K562 (cell line): ENCODE measurements around the gene PTH2. TPM values are rescaled to one million over a fixed set of nuclear protein-coding genes. Genes with fewer than 3 reads are reported as not detected.

ENCODE experiments used
- ATAC-seq: fragments of 200-7000 bp; cut with Tn5 transposase; 3 replicates; pipeline ENCODE4 v1.9.1; 2020; ENCODE audit warnings: moderate library complexity
- Bru-seq: library from RNA; stranded (reverse); fragments of 400-500 nt; gene quantifications from one replicate; lab custom pipeline; 2021; lab: Mats Ljungman, UMichigan
- BruChase-seq, 2 experiments: library from RNA; stranded (reverse); fragments of 400-500 nt; gene quantifications; one replicate each; lab custom pipeline; 2021; lab: Mats Ljungman, UMichigan
- BruUV-seq: library from RNA; stranded (reverse); fragments of 400-500 nt; replicated peaks from 2 replicates; lab custom pipeline; 2021; lab: Mats Ljungman, UMichigan
- CTCF ChIA-PET: fragments of 300-600 bp; formaldehyde crosslinking; extraction: SDS; loops from one replicate; lab custom pipeline; 2021; ENCODE audit warnings: low intra/inter-chr PET ratio; lab: Yijun Ruan, JAX
- POLR2A ChIA-PET: fragments of 300-600, 350-650 bp; sonication (Branson Sonifier 250); formaldehyde crosslinking; extraction: SDS; loops from one replicate; lab custom pipeline; 2021; ENCODE audit warnings: antibody characterized with exemption, inconsistent platforms; lab: Yijun Ruan, JAX
- DNase-seq, 4 experiments: peaks; one replicate each; pipeline versions ENCODE4 v3.0.0 to v3.0.0-alpha.2; 2011 to 2018; ENCODE audit warnings: low spot score in 3 of 4, mixed read lengths in 3 of 4; ENCODE audit errors: extremely low read depth in 1 of 4
- FAIRE-seq: peaks from 2 replicates; lab custom pipeline; 2011; peaks lifted over from hg19 to GRCh38; lab: Jason Lieb, UNC
- H2AFZ ChIP-seq: 2 replicates; pipeline ENCODE4 v1.6.0; 2011; ENCODE audit warnings: low read depth, low read length, control low read depth, inconsistent platforms
- H3K27ac ChIP-seq: fragments of 200-600 bp; 3 replicates; pipeline ENCODE4 v1.8.0; 2011; ENCODE audit warnings: low read depth, mild to moderate bottlenecking, control low read depth, inconsistent platforms, low read length, moderate library complexity, mixed read lengths; ENCODE audit errors: extremely low read depth
- H3K27me3 ChIP-seq, 2 experiments: fragments of 300-600 bp in 1 of 2; 2 replicates in 1 of 2; 3 replicates in 1 of 2; pipeline versions ENCODE4 v1.6.0 to v1.8.0; 2011; ENCODE audit warnings: inconsistent platforms in 2 of 2, low read length in 2 of 2, mild to moderate bottlenecking in 1 of 2, mixed read lengths in 1 of 2, moderate library complexity in 1 of 2; ENCODE audit not compliant: control insufficient read depth in 2 of 2, insufficient read depth in 2 of 2
- H3K36me3 ChIP-seq: fragments of 300-600 bp; 3 replicates; pipeline ENCODE4 v1.8.0; 2011; ENCODE audit warnings: mild to moderate bottlenecking, low read length, inconsistent platforms; ENCODE audit not compliant: control insufficient read depth, insufficient read depth
- H3K4me1 ChIP-seq, 2 experiments: fragments of 200-600 bp in 1 of 2; replicated peaks in 1 of 2; 2 replicates in 1 of 2; 3 replicates in 1 of 2; pipeline versions ENCODE4 v1.5.1 to v1.8.0; 2011; ENCODE audit warnings: inconsistent platforms in 2 of 2, low read length in 2 of 2, mild to moderate bottlenecking in 1 of 2, mixed read lengths in 1 of 2, moderate library complexity in 1 of 2; ENCODE audit not compliant: control insufficient read depth in 2 of 2, insufficient read depth in 2 of 2
- H3K4me2 ChIP-seq: 2 replicates; pipeline ENCODE4 v1.6.1; 2011; ENCODE audit warnings: low read length, control low read depth, inconsistent platforms, mixed read lengths; ENCODE audit not compliant: insufficient read depth
- H3K4me3 ChIP-seq: fragments of 200-600 bp; sonication (generic), shearing (Covaris generic); 2 replicates; pipeline ENCODE4 v1.5.1; 2016; ENCODE audit warnings: control low read depth, inconsistent platforms
- H3K79me2 ChIP-seq: fragments of 200-600 bp; 3 replicates; pipeline ENCODE4 v1.8.0; 2011; ENCODE audit warnings: low read length, inconsistent platforms; ENCODE audit not compliant: control insufficient read depth, insufficient read depth
- H3K9ac ChIP-seq, 2 experiments: 2 replicates each; pipeline versions ENCODE4 v1.6.0 to v1.6.1; 2011; ENCODE audit warnings: low read depth in 2 of 2, low read length in 2 of 2, control low read depth in 1 of 2, inconsistent platforms in 1 of 2, mild to moderate bottlenecking in 1 of 2, mixed read lengths in 1 of 2; ENCODE audit not compliant: insufficient read depth in 1 of 2
- H3K9me1 ChIP-seq: one replicate; pipeline ENCODE4 v1.6.0; 2011; ENCODE audit warnings: inconsistent platforms, mild to moderate bottlenecking, low read length, moderate library complexity; ENCODE audit not compliant: control insufficient read depth, insufficient read depth
- H3K9me3 ChIP-seq: replicated peaks from 2 replicates; pipeline ENCODE4 v1.5.1; 2011; ENCODE audit warnings: low read depth, low read length, inconsistent platforms; ENCODE audit not compliant: control insufficient read depth, insufficient read depth
- H4K20me1 ChIP-seq: replicated peaks from 2 replicates; pipeline ENCODE4 v1.6.1; 2011; ENCODE audit warnings: low read length, inconsistent platforms, mixed read lengths; ENCODE audit not compliant: control insufficient read depth, insufficient read depth
- CBX2 ChIP-seq: fragments of 200-600 bp; sonication (generic); IDR thresholded peaks from one replicate; pipeline ENCODE4 v1.6.1; 2012; ENCODE audit warnings: mild to moderate bottlenecking, low read length, inconsistent platforms; ENCODE audit not compliant: insufficient read depth, poor library complexity, severe bottlenecking
- HDAC1 ChIP-seq, 2 experiments: fragments of 450-650 bp; IDR thresholded peaks; 2 replicates each; pipeline ENCODE4 v1.6.1; 2016 to 2017; ENCODE audit warnings: inconsistent platforms in 1 of 2, mild to moderate bottlenecking in 1 of 2, moderate library complexity in 1 of 2
- MAZ ChIP-seq, 2 experiments: fragments of 450-650 bp in 1 of 2; sonication (generic) in 1 of 2; formaldehyde crosslinking; IDR thresholded peaks in 1 of 2; conservative IDR thresholded peaks in 1 of 2; 2 replicates each; pipeline versions ENCODE4 v1.4.0 to v1.5.0; 2020; ENCODE audit warnings: mild to moderate bottlenecking in 1 of 2, missing genetic modification reagents in 1 of 2
- MXI1 ChIP-seq: IDR thresholded peaks from 2 replicates; pipeline ENCODE4 v1.6.1; 2011; ENCODE audit warnings: low read depth, mild to moderate bottlenecking, improper control_type of control experiment, low read length
- NR3C1 ChIP-seq: sonication (generic); formaldehyde crosslinking; IDR thresholded peaks from 2 replicates; pipeline ENCODE4 v1.8.1; 2022; ENCODE audit warnings: missing genetic modification reagents
- PURB ChIP-seq: sonication (generic); formaldehyde crosslinking; IDR thresholded peaks from 2 replicates; pipeline ENCODE4 v1.9.0; 2021; ENCODE audit warnings: low read depth, mild to moderate bottlenecking, missing genetic modification reagents
- SMAD4 ChIP-seq: fragments of 250-450 bp; sonication (Bioruptor Pico); conservative IDR thresholded peaks from 2 replicates; pipeline ENCODE4 v1.8.0; 2021; ENCODE audit warnings: inconsistent platforms, mild to moderate bottlenecking, moderate library complexity
- SRF ChIP-seq, 2 experiments: fragments of 250-450, 450-650 bp in 1 of 2; sonication (Bioruptor Pico) in 1 of 2; sonication (generic) in 1 of 2; formaldehyde crosslinking; IDR thresholded peaks; 2 replicates each; pipeline versions ENCODE4 v1.5.0 to v1.5.1; 2020 to 2022; ENCODE audit warnings: mild to moderate bottlenecking in 1 of 2, missing genetic modification reagents in 1 of 2
- ZBTB17 ChIP-seq: fragments of 450-650 bp; formaldehyde crosslinking; IDR thresholded peaks from 2 replicates; pipeline ENCODE4 v1.4.0; 2020; ENCODE audit warnings: mild to moderate bottlenecking
- ZFP36 ChIP-seq: fragments of 150-350 bp; IDR thresholded peaks from 2 replicates; pipeline ENCODE4 v1.6.1; 2018; ENCODE audit warnings: low read length, low read depth; ENCODE audit not compliant: partially characterized antibody
- ZNF699 ChIP-seq: fragments of 250-450 bp; sonication (Bioruptor Pico); IDR thresholded peaks from 2 replicates; pipeline ENCODE4 v1.8.0; 2021; ENCODE audit warnings: mild to moderate bottlenecking, moderate library complexity; ENCODE audit not compliant: insufficient replicate concordance
- ZNF79 ChIP-seq: fragments of 250-450 bp; sonication (Bioruptor Pico); IDR thresholded peaks from 2 replicates; pipeline ENCODE4 v1.4.0; 2020; ENCODE audit warnings: low read depth, mild to moderate bottlenecking, moderate library complexity
- ZSCAN29 ChIP-seq: fragments of 450-650 bp; IDR thresholded peaks from 2 replicates; pipeline ENCODE4 v1.6.1; 2017
- WGBS: fragments of 100-300 bp; shearing (Covaris generic); methylation state at CpG from one replicate; pipeline ENCODE4 v1.1.6; 2016; ENCODE audit warnings: low coverage, mixed read lengths; ENCODE audit not compliant: insufficient coverage; ENCODE audit errors: missing lambda C conversion rate; 5-methylcytosine and 5-hydroxymethylcytosine counted together
- in situ Hi-C: fragments of 300-500 bp; cut with MboI; formaldehyde crosslinking; loops from 4 replicates; pipeline ENCODE4 v1.15.0; 2018; ENCODE audit warnings: inconsistent platforms, mixed read lengths
- intact Hi-C: fragments of 100-400 bp; cut with micrococcal nuclease; formaldehyde crosslinking; loops from 2 replicates; pipeline ENCODE4 v1.14.2; 2022
- long read RNA-seq, 3 experiments: library from polyadenylated mRNA in 2 of 3; library from RNA in 1 of 3; unstranded in 2 of 3; stranded (forward) in 1 of 3; transcript quantifications; one replicate each; pipeline ENCODE4 v2.0.0, GENCODE V29; 2019 to 2022
- polyA minus RNA-seq, 3 experiments: library from RNA; depleted of rRNA, polyadenylated mRNA; stranded (reverse); fragments of >200 nt; gene quantifications; 2 replicates each; pipeline ENCODE4 v1.2.3, GENCODE V29; 2011
- polyA plus RNA-seq, 8 experiments: library from polyadenylated mRNA; depleted of rRNA in 4 of 8; stranded (reverse) in 5 of 8; unstranded in 3 of 8; fragments of >200 nt; fragmentation: Nextera tagmentation in 2 of 8; fragmentation: Illumina TruSeq in 1 of 8; extraction: Ambion mirVana in 2 of 8; extraction: Trizol in 1 of 8; gene quantifications; 2 replicates each; pipeline versions ENCODE4 v1.2.1 to v1.2.3, GENCODE V29; 2011 to 2014; ENCODE audit warnings: inconsistent platforms in 1 of 8, missing spikeins in 1 of 8
- total RNA-seq, 7 experiments: library from RNA; depleted of rRNA in 6 of 7; stranded (reverse); fragments of >200 nt in 6 of 7; fragmentation: Illumina TruSeq in 2 of 7; extraction: Trizol in 2 of 7; gene quantifications; 2 replicates each; pipeline versions ENCODE4 v1.2.1 to v1.2.3, GENCODE V29; 2011 to 2021; ENCODE audit warnings: low replicate concordance in 1 of 7
- TF ChIP-seq, protein P1 (sequence below), 2 experiments: fragments of 450-650 bp; IDR thresholded peaks; 2 replicates each; pipeline ENCODE4 v1.6.1; 2016

The PTH2 gene, protein sequence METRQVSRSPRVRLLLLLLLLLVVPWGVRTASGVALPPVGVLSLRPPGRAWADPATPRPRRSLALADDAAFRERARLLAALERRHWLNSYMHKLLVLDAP
- not detected in 2 replicates for total RNA-seq (2011; cell fraction: chromatin; rRNA removed; ENCODE audit: low replicate concordance)
- not detected in 2 replicates for total RNA-seq (2011; cell fraction: nucleolus; rRNA removed)
- total RNA-seq (2011; cell fraction: nucleoplasm; rRNA removed) = not detected in 2 replicates
- total RNA-seq (2014; rRNA removed) = 0.61 TPM in 1 of 2 replicates, not detected in the other
- not detected in 2 replicates for total RNA-seq (2014; rRNA removed; fragmentation: Illumina TruSeq; extraction: Trizol)
- total RNA-seq (2015; rRNA removed; fragmentation: Illumina TruSeq; extraction: Trizol) = not detected in 2 replicates
- 0.60 and 1.3 TPM in 2 replicates for total RNA-seq (2021)
- polyA plus RNA-seq (2011; rRNA removed) = not detected in 2 replicates
- polyA plus RNA-seq (2011; cell fraction: cytosol; rRNA removed) = 0.29 and 0.64 TPM in 2 replicates
- polyA plus RNA-seq (2011; cell fraction: nucleus; rRNA removed) = 0.70 TPM in 1 of 2 replicates, not detected in the other
- 0.39 TPM in 1 of 2 replicates, not detected in the other for polyA plus RNA-seq (2012)
- polyA plus RNA-seq (2014; fragmentation: Illumina TruSeq; extraction: Trizol) = not detected in 2 replicates
- not detected for polyA plus RNA-seq (2014; fragmentation: Nextera tagmentation; extraction: Ambion mirVana)
- polyA plus RNA-seq (2014; rRNA removed) = not detected in 2 replicates
- not detected in 2 replicates for polyA minus RNA-seq (2011; rRNA and poly(A)+ RNA removed)
- polyA minus RNA-seq (2011; cell fraction: cytosol; rRNA and poly(A)+ RNA removed) = not detected in 2 replicates
- polyA minus RNA-seq (2011; cell fraction: nucleus; rRNA and poly(A)+ RNA removed) = not detected in 2 replicates
- Bru-seq, nascent RNA = percentile 44 among the genes with signal in this experiment
- percentile 43 among the genes with signal in this experiment for BruChase-seq, experiment 1, labeled RNA remaining after a 2-hour chase
- BruChase-seq, experiment 2, labeled RNA remaining after a 6-hour chase = percentile 8 among the genes with signal in this experiment
- long read RNA-seq, experiment 1 = 0 reads
- long read RNA-seq, experiment 2, partial matches to known transcripts = 0 of 1 reads
- long read RNA-seq, experiment 2, other reads (novel, unspliced or antisense) = 1 of 1 reads
- long read RNA-seq, experiment 3, partial matches to known transcripts = 0 of 1 reads
- long read RNA-seq, experiment 3, other reads (novel, unspliced or antisense) = 0 of 1 reads

DNA sequence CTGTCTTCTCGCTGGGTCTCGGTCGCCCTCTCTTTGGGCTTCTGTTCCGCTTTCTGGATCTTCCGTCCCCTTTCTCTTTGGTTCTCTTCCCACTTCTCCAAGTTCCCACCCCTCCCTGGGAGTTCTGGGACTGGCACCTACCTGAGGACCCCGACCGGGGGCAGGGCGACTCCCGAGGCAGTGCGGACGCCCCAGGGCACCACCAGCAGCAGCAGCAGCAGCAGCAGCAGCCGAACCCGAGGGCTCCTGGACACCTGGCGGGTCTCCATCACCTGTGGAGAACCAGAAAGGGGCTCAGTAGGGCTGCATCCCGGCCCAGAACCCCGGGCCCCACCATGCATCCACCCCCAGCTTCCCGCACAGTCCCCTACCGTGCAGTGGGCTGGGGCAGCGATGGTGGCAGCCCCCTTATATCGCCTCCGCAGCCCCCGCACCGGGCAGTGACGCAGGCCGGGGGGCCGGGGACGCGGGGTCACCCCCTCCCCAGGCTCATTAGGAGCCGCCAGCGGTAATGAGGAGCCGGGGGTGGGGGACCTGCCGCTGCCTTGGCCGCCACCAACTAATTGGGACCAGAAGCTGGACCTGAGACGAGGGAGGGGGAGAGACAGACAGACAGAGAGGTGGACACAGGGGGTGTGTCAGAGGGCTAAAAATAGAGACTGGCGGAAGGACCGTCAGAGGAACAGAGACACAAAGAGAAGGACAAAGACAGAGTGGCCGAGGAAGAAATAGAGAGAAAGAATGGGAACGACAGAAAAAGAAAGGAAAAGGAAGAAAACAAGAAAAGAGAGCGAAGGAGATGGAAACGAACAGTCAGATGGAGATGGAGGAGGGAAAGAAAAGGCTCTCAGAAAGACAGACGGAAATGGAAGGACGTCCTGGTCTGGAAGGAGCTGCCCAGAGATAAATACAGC lies at the start of gene PTH2:
Gene PTH2, minus strand, starts transcription at position 371 of the 914 bp plus-strand sequence. Its CDS starts 102 bp downstream, at position 269.
- peak within 1 kb of the TSS; percentile 9; the same call in 1 of the 2 replicates for H3K4me3 ChIP-seq
- H3K9ac ChIP-seq = peak within 1 kb of the TSS; percentile 67 to 92
- in situ Hi-C loops (no loop called here), intact Hi-C loops (loop anchor here (2.0 kb wide), 1 partner anchor 19 kb away; no protein-coding TSS in a partner anchor)
- ChIA-PET POLR2A (interaction anchor here (0.6 to 1.9 kb wide), 5 partner anchors 9 to 154 kb away, joined by 3 to 6 read pairs (median 3); no protein-coding TSS in a partner anchor), CTCF (interaction anchor here (0.7 kb wide), 1 partner anchor 146 kb away, joined by 3 read pairs; no protein-coding TSS in a partner anchor)
- WGBS = 50% methylated on average over 27 of the region's 42 CpGs
- H4K20me1 ChIP-seq = no peaks in the 10 kb centered on the region
- peak; percentile 71 for FAIRE-seq
- H3K36me3 ChIP-seq = no peaks in the 10 kb centered on the region
- H3K9me1 ChIP-seq = no peaks in the 10 kb centered on the region
- ATAC-seq = no peak
- BruUV-seq = no TSS peak
- H3K79me2 ChIP-seq = no peaks in the 10 kb centered on the region
- no peaks in the 10 kb centered on the region for H3K27me3 ChIP-seq
- peak in 1 of 4 experiments; percentile 56 for DNase-seq
- H3K4me1 ChIP-seq = peaks cover 49 to 64% of the 10 kb centered on the region in 2 experiments
- H3K9me3 ChIP-seq = no peaks in the 10 kb centered on the region
- peak within 1 kb of the TSS; percentile 78 for H3K4me2 ChIP-seq
- peak within 1 kb of the TSS; percentile 98 for H2AFZ ChIP-seq
- peak within 1 kb of the TSS; percentile 50 for H3K27ac ChIP-seq
- TF ChIP-seq CBX2 (no peak), MAZ (CRISPR knock-in tag; conservative IDR thresholded peaks at IDR 0.05 in 1 of 2, IDR thresholded peaks at IDR 0.05 in 1 of 2) (no peak), ZFP36 (no peak), ZBTB17 (no peak), ZNF699 (CRISPR knock-in tag) (no peak), ZSCAN29 (no peak), SRF (CRISPR knock-in tag; IDR thresholded peaks at IDR 0.05) (no peak), MXI1 (no peak), HDAC1 (IDR thresholded peaks at IDR 0.05) (peak in 1 of 2 experiments; percentile 85; a peak in 2 of 4 replicates), PURB (CRISPR knock-in tag) (no peak), NR3C1 (CRISPR knock-in tag) (no peak), SMAD4 (CRISPR knock-in tag) (0 out of 2 replicates have a peak, but pooled peaks have one; percentile 29), ZNF79 (no peak)
- TF ChIP-seq, protein P1, sequence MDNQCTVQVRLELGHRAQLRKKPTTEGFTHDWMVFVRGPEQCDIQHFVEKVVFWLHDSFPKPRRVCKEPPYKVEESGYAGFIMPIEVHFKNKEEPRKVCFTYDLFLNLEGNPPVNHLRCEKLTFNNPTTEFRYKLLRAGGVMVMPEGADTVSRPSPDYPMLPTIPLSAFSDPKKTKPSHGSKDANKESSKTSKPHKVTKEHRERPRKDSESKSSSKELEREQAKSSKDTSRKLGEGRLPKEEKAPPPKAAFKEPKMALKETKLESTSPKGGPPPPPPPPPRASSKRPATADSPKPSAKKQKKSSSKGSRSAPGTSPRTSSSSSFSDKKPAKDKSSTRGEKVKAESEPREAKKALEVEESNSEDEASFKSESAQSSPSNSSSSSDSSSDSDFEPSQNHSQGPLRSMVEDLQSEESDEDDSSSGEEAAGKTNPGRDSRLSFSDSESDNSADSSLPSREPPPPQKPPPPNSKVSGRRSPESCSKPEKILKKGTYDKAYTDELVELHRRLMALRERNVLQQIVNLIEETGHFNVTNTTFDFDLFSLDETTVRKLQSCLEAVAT (IDR thresholded peaks at IDR 0.05) = peak; percentile 62 to 70; a peak in 2 of 4 replicates
